GM18867 (cell line): ENCODE measurements around the gene RAE1.
"Not testable (repeated sequence)": the region's sequence is repeated elsewhere in the genome, so short reads cannot be mapped to it uniquely, and the experiment has no call there.

Experiments
- ATAC-seq: cut with Tn5 transposase; IDR thresholded peaks from one replicate; pipeline ENCODE4 v1.9.1; 2021; ENCODE audit warnings: mild to moderate bottlenecking, moderate library complexity; ENCODE audit not compliant: unreplicated experiment

RAE1 gene

GRCh38 chr20:57411406-57412283, 60.6 kb downstream of the RAE1 start:
- no peak for ATAC-seq

DNA sequence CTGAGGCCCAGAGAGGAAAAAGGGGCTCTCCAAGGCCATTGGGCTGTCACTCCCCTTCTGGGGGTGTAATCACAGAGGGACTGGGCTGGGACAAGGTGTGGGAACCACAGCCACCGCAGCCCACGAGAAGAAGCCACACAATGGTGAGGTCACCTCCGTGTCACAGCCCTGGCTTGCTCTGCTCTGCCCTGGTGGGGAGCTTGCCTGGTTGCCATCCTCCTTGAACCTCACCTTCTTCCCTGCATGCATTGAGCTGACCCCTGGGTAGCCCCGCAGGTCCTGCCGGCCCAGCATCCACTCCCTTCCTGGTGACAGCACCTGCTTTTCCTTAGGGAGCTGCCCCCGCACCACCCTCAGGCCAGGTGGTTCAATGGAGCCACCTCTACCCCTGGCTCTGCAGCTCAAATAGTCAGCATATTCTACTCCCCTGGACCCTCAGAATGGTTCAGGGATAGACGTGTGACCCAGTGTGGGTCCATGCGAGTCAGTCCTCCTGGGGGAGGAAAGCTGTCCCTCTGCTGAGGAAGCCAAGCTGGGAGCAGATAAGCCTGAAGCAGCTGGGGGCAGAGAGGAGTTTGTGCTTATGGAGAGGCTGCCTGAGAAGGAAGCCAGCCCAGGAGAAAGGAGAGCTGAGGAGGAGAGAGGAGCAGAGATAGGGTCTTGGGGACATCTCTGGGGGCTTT, 61.4 kb downstream of the RAE1 start:
- peak; percentile 42 for ATAC-seq

- no peak for ATAC-seq
Observed at GRCh38 chr20:57413986-57414385, 62.9 kb downstream of the RAE1 start.

GRCh38 chr20:57414867-57415592, 64.0 kb downstream of the RAE1 start:
- no peak for ATAC-seq

GRCh38 chr20:57415771-57416170, 64.7 kb downstream of the RAE1 start:
- no peak for ATAC-seq

GRCh38 chr20:57416296-57417022, 65.4 kb downstream of the RAE1 start:
- ATAC-seq, result no peak

DNA sequence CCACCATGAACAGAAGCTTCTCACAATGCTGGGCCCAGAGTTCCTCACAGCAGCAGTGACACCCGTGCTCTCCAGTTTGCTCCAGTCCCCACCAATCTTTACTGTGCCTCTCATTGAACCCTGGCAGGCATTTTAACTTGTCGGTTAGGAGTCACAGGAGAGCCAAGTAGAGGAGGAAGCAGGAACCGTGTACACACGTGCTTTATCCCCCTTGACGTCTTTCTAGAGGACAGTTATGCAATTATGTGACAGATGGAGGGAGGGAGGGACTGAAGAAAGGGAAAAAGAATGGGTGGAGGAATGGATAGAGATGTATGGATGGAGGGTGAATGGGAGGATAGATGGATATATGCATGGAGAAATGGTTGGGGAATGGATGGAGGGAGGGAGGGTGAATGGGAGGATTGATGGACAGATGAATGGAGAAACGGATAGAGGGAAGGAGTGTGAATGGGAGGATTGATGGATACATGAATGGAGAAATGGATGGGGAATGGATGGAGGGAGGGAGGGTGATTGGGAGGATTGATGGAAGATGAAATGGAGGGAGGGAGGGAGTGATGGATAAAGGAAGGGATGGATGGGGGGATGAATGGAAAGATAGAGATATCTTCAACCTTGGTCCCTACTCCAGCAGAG, 66.1 kb downstream of the RAE1 start:
- ATAC-seq, result no peak

DNA sequence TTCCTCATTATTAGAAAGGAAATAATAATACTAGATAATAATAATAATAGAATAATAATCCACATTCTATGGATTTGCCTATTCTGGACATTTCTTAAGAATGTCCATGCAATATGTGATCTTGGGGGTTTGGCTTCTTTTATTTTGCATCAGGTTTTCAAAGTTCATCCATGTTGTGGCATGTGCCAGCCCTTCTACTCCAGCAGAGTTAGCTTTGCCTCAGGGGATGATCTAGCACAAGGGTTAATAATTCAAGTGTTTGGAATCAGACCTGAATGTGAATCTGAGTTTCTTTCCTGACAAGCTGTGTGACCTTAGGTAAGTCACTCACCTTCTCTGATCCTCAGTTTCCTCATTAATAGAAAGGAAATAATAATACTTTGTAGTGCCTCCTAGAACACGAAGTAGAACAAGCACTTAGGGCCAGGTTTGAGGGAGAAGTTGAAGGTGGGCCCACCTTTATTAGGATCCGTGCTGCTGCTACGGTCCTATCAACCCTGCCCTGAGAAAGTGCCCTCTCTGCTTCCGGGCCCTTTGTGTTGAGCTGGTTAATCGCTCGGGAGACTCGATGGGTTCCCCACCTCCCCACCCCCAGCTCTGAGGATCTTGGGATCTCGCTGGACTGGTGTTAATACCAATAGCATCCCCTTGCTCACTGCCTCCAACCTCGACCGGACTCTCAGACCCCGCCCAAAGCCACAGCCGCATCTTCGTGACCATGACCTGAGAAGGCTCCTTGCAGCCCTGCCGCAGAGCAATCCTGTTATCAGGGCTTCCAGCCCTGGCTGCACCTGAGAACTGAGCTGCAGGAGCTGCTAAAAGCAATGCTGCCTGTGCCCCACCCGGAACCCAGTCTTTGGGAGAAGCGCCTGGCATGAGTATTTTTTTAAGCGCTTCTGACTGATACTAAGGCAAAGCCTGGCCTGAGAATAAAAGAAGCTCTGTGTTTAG, 67.0 kb downstream of the RAE1 start:
- ATAC-seq, result no peak

GRCh38 chr20:57419479-57419878, 68.4 kb downstream of the RAE1 start:
- ATAC-seq, result not testable (repeated sequence)

DNA sequence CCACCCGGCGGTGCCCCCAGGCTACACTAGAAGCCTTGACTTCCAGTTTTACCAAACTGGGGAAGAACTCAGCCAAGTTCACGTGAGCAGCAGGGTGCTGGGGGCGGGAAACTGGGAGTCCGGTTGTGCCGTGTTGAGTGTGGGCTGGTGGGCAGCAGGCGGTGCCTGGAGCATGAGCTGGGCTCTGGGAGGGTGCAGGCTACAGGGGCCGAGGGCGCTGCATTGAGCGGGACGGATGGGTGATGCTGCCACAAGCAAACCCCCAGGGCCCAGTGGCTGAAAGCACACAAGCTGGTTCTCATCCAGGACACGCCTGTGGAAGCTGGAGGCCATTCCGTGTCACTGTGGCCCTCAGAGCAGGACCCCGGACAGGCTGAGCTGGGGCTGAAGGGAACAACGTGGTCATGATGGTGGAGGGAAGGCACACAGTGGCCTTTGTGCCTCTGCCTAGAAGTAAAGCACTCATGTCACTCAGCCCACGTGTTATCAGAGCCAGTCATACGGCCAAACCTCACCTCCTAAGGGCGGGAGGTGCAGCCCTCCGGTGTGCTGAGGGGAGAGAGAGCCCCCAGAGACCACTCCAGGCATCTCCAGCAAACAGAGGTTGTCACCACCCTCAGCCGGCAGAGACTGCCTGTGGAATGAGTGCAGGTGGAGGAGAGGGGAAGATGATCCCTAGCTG, 69.7 kb downstream of the RAE1 start:
- ATAC-seq, result no peak

- ATAC-seq, result no peak
Observed at GRCh38 chr20:57421253-57422220, 70.5 kb downstream of the RAE1 start.

- no peak for ATAC-seq
Observed at GRCh38 chr20:57422254-57422653, 71.2 kb downstream of the RAE1 start.

DNA sequence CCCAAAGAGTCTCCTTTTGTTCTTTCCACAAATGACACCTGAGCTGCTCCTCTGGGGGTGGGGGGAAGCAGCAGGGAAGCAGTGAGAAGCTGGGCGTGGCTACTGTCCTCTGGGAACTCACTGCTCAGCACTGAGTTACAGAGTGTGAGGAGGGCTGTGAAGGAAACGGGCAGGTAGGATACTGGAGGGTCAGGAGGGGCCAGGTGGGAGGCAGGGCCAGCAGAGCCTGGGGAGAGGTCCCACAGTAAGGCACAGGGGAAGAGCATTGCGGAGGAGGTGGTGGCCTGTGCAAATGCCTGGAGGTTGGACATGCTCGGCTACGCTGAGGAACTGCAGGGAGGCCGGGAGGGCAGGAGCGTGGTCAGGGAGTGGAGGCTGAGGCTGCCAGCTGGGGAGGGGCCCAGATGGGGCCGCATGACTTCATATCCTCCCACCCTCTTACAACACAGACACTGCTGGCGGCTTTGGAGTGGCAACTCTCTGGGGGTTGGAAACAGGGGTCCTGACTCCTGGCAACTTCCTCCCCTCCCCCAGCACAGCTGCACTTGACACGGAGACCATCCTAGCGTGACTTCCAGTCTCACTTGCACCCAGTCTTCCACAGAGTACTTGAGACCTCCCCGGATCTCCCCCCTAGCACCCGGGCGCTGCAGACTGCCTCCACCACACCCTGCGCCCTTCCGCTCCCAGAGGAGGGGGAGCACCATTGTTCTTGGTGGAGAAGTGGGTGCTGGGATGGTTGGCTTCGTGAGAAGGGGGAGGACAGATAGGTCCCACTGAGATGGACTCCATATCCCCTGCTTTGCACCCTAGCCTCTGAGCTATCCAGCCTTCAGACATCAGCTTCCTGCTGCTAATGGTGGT, 74.3 kb downstream of the RAE1 start:
- ATAC-seq, result no peak

GRCh38 chr20:57426271-57426689, 75.2 kb downstream of the RAE1 start:
- ATAC-seq, result no peak

DNA sequence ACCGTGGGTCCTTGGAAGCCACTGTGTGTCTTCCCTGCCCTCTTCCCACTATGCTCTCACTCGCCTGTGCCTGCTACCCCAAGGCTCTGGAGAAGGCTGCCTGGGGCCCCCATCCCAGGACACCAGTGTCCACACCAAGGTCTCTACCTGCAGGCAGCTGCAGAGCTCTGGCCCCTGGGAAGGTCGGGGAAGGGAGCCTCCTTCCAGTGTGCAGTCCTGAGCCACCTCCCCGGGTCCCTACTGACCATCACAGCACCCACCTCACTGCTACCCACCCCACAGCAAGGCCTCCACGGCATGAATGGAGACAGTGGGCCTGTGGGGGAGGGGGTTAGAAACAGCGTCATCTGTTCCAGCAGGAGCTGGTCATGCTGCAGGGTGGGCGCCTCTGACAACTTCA, 75.8 kb downstream of the RAE1 start:
- ATAC-seq, result no peak

DNA sequence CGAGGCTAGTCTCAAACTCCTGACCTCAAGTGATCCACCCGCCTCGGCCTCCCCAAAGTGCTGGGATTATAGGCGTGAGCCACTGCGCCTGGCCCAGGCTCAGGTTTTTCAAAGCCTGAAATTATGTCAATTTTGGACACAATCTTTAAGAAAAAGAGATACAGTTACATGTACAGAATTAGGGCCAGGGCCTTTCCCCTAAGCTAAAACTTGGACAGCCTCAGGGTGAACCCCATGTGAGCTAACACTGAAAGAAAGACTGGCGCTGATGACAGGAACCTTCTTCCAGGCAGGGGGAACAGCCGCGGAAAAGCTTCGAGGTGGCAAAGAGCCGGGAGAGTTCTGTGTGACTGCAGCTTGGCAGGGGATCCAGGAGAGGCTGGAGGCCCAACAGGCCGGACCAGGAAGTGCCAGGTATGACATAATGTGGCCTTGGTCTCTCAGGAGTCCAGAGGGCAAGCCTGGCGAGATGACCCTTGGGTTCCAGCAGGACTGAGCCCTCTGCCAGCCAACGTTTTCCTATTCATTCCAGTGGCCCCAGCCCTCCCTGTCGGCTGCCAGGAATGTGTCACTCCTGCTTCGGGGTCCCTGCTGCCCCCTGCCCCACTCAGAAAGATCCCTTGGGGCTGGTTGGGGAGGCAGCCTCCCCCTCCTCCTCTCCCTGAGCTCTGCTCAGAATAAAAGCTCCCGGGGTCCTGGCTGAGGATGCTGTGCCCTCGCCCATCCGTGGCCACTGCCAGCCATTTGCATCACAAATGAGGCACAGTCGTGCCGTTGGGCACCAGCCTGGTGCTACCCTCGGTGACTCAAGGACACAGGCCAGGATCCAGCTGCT, 77.5 kb downstream of the RAE1 start:
- no peak for ATAC-seq
